ENCODE data around the gene RCOR1. TPM values are rescaled to one million over a fixed set of nuclear protein-coding genes. Genes with fewer than 3 reads are reported as not detected.

Gene RCOR1
- total and polyA plus RNA-seq, 2 of the 4 experiments (the other 2 are of a cell fraction): 9.0 to 11.2 TPM

DNA sequence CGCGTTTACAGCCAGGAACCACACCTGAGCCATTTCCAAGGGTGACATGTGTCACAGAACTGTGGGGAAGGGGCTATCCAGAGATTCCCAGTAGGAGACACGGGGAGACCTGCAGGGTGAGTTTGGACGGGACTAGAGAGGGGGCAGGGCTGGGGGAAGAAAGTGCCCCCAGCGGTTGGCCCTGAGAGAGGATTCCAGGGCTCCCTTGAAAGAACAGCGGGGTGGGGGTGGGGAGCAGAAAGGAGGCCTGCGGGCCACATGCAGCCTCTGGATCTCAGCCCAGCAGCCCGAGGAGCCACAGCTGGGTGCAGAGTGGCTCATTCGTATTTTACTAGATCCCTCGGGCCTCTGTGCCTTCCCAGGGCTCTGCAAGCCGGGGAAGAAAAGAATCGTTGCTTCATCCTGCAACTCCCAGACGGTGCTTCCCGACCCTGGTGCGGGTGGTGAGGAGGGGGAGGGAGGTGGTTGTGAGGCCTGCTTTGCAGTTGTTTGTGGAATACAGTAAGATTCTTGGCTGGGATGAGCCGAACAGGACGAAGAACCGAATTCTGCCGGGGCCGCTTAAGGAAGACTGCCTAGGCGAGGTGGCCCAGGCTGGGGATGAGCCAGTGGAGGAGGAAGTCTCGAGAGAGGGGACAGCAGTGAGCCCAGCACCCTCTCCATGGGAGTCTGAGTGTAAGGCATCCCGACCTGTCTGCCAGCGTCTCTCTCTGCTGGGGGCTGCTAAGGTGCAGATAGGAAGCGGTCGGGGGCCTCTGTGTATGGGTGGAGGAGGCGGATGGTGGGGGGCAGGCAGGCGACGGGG lies 46.8 kb upstream of the RCOR1 start:
- H4K20me1 ChIP-seq (ENCODE audit: insufficient read depth, low read length): no peaks in the 10 kb centered on the region
- H2AK5ac ChIP-seq (ENCODE audit: low read depth, low read length): no peak overlapping the region
- peaks cover 20% of the 10 kb centered on the region for H3K27me3 ChIP-seq (ENCODE audit: control insufficient read depth, insufficient read depth, low read length)
- H4K91ac ChIP-seq (ENCODE audit: insufficient read depth, low read depth, low read length): no peak overlapping the region
- H3K23ac ChIP-seq (ENCODE audit: low read depth, low read length): no peak overlapping the region
- no peak overlapping the region for H3K4me3 ChIP-seq (ENCODE audit: insufficient read depth, low read depth, low read length)
- 0 out of 2 replicates have a peak, but pooled peaks cover 2% of the 10 kb centered on the region for H3K9me3 ChIP-seq (ENCODE audit: control insufficient read depth, insufficient read depth, low read length)
- no peak overlapping the region for H3K14ac ChIP-seq (replicated peaks; ENCODE audit: low read depth, low read length)
- H2BK20ac ChIP-seq (ENCODE audit: low read depth, low read length): no peak overlapping the region
- no peaks in the 10 kb centered on the region; the same call in 1 of the 2 replicates for H3K9me1 ChIP-seq (ENCODE audit: insufficient read depth, low read length)
- no peak overlapping the region for H3K27ac ChIP-seq (ENCODE audit: insufficient read depth, low read length)
- CTCF ChIA-PET: no interaction called here
- peaks cover 5% of the 10 kb centered on the region; the same call in 1 of the 2 replicates for H3K4me1 ChIP-seq (ENCODE audit: control insufficient read depth, insufficient read depth, low read length)
- no peak overlapping the region for H2BK5ac ChIP-seq (ENCODE audit: low read depth, low read length, poor library complexity, severe bottlenecking)
- H3K4me2 ChIP-seq (ENCODE audit: low read depth, low read length): no peak overlapping the region; the same call in 1 of the 2 replicates
- H3K18ac ChIP-seq (ENCODE audit: low read depth, low read length): no peak overlapping the region
- no peak overlapping the region for H3K9ac ChIP-seq (ENCODE audit: low read depth, low read length)
- H3K56ac ChIP-seq (ENCODE audit: extremely low read depth, insufficient read depth, low read length): no peak overlapping the region
- DNase-seq: peak; percentile 17
- peak overlapping the region; percentile 5 for H2AK9ac ChIP-seq (replicated peaks; ENCODE audit: low read depth, low read length, poor library complexity)
- H4K8ac ChIP-seq (ENCODE audit: low read depth in 2 of 2, low read length in 2 of 2): no peak overlapping the region
- in situ Hi-C loops (cut with MboI; ENCODE audit: low sequenced_read_pairs) (no loop called here), dilution Hi-C loops (cut with HindIII; ENCODE audit: low sequenced_read_pairs, unreplicated experiment) (no loop called here), intact Hi-C loops (cut with micrococcal nuclease) (no loop called here)
- no peak overlapping the region for H2BK120ac ChIP-seq (ENCODE audit: low read depth, low read length)
- ATAC-seq (ENCODE audit: low read depth): peak; percentile 45
- BruUV-seq (replicated peaks): no TSS peak
- no peak overlapping the region for H2BK15ac ChIP-seq (ENCODE audit: low read depth, low read length)
- POLR2A ChIA-PET (ENCODE audit: unreplicated experiment): interaction anchor here (0.6 kb wide), 1 partner anchor 17 kb away, joined by 4 read pairs; no protein-coding TSS in a partner anchor
- 48% methylated on average over 9 of the region's 29 CpGs; no CpG with 5 or more reads in 1 of the 2 experiments for WGBS, 2 experiments (ENCODE audit: extremely low coverage in 2 of 2, insufficient read length in 1 of 2)
- no peaks in the 10 kb centered on the region for H3K79me1 ChIP-seq (ENCODE audit: low read depth in 1 of 2, low read length in 2 of 2)
- H3K4ac ChIP-seq (ENCODE audit: low read depth, low read length): no peak overlapping the region
- H2AFZ ChIP-seq (replicated peaks; ENCODE audit: low read length, poor library complexity): peak overlapping the region; percentile 81
- H4K5ac ChIP-seq (ENCODE audit: low read depth, low read length): no peak overlapping the region; the same call in 1 of the 2 replicates
- TF ChIP-seq, protein P1, sequence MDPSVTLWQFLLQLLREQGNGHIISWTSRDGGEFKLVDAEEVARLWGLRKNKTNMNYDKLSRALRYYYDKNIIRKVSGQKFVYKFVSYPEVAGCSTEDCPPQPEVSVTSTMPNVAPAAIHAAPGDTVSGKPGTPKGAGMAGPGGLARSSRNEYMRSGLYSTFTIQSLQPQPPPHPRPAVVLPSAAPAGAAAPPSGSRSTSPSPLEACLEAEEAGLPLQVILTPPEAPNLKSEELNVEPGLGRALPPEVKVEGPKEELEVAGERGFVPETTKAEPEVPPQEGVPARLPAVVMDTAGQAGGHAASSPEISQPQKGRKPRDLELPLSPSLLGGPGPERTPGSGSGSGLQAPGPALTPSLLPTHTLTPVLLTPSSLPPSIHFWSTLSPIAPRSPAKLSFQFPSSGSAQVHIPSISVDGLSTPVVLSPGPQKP (IDR thresholded peaks at IDR 0.05; ENCODE audit: borderline replicate concordance, low read depth, low read length): no peak
- no peaks in the 10 kb centered on the region for H3K36me3 ChIP-seq (ENCODE audit: control insufficient read depth, insufficient read depth, low read length)
